AG09319 (cell line): ENCODE measurements around the gene PHACTR2.

Source experiments
- DNase-seq: peaks from one replicate; pipeline ENCODE4 v3.0.0-alpha.2; 2010; ENCODE audit warnings: low read depth; ENCODE audit errors: extremely low read depth
- TF ChIP-seq, protein P1 (sequence below): IDR thresholded peaks from 2 replicates; pipeline ENCODE4 v1.5.1; 2011; ENCODE audit warnings: low read depth, mild to moderate bottlenecking, inconsistent platforms, low read length, moderate library complexity

Gene PHACTR2

DNA sequence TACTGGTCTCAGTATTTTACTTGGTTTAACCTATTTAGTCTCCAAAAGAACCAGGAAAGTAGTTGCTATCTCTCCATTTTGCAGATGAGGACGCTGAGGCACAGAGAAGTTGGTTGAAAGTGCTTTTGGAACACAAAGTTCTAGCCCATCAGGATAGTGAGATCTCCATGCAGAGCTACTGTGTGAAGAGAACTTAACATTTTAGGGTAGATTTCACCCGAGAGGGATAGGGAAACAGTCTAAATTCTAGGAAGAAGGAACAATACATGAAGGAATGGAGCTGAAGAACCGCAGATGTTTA, 65.1 kb downstream of the PHACTR2 start:
- TF ChIP-seq, protein P1, sequence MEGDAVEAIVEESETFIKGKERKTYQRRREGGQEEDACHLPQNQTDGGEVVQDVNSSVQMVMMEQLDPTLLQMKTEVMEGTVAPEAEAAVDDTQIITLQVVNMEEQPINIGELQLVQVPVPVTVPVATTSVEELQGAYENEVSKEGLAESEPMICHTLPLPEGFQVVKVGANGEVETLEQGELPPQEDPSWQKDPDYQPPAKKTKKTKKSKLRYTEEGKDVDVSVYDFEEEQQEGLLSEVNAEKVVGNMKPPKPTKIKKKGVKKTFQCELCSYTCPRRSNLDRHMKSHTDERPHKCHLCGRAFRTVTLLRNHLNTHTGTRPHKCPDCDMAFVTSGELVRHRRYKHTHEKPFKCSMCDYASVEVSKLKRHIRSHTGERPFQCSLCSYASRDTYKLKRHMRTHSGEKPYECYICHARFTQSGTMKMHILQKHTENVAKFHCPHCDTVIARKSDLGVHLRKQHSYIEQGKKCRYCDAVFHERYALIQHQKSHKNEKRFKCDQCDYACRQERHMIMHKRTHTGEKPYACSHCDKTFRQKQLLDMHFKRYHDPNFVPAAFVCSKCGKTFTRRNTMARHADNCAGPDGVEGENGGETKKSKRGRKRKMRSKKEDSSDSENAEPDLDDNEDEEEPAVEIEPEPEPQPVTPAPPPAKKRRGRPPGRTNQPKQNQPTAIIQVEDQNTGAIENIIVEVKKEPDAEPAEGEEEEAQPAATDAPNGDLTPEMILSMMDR, result no peak
- no peak for DNase-seq

DNA sequence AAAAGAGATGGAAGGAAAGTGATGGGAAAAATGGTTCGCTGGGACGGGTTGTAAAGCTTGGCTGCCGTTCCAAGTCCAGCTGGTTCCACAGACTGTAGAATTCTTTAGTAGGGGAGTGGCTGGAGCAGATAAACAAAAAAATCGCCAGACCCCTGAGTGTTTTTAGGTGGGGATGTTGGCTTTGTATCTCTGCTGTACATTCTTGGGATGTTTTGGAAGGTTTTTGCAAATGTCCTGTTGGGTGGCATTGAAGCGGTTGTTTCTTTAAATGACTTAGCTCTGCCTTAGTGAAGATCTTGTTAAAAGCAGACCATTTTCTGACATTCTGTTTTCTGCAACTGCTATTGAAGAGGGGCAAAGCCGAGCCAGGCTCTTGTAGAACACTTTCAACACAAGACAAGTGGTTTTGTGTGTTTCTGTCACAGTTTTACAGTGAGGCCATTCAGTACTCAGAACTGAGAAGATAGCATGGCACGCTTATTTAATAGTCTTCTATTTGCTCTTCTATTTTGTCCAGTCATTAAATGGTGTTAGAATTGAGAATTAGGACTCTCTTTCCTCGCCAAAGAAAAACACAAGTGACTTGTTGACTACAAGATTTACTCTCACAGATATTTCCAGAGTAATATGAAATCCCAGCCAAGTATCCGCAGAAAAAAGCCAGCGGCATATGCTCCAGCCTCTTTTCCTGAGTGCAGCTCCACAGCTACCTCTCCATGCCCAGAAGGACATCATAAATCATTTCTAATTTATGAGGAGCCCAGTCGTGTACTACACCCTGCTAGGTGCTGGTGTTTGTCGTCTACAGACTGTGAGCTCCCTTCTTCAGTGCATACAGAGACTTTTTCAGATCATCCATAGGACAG, 65.8 kb downstream of the PHACTR2 start:
- TF ChIP-seq, protein P1, result no peak

DNA sequence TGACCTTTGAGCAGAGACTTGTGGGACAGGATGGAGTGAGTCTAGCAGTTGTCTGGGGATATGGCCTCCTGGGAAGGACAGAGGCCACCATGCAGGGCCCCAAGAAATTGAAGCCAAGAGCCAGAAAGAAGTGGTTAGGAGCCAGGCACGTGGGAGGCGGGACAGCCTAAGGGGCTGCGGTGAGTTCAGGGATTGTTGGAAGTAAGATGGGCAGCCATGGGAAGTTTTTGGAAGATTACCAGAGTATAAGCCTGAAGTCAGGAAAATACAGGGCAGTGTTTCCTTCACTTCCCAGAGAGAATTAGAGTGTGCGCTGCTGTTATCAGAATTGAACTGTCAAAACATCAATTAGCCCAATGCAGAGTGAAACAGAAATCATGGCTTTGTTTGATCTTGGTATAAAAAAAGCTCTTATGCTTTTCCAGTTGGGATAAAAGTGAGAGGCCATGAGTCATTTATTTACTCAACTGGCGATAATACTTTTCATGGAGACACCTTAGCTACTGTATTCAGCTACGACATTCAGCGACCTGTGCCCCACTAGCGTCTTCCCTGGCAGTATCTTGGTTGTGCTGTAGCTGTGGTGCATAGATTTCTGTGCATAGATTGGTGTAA, 66.9 kb downstream of the PHACTR2 start:
- no peak for DNase-seq
- TF ChIP-seq, protein P1, result no peak

More for the DNA sequence above, 65.8 kb downstream of the PHACTR2 start:
- no peak for DNase-seq

DNA sequence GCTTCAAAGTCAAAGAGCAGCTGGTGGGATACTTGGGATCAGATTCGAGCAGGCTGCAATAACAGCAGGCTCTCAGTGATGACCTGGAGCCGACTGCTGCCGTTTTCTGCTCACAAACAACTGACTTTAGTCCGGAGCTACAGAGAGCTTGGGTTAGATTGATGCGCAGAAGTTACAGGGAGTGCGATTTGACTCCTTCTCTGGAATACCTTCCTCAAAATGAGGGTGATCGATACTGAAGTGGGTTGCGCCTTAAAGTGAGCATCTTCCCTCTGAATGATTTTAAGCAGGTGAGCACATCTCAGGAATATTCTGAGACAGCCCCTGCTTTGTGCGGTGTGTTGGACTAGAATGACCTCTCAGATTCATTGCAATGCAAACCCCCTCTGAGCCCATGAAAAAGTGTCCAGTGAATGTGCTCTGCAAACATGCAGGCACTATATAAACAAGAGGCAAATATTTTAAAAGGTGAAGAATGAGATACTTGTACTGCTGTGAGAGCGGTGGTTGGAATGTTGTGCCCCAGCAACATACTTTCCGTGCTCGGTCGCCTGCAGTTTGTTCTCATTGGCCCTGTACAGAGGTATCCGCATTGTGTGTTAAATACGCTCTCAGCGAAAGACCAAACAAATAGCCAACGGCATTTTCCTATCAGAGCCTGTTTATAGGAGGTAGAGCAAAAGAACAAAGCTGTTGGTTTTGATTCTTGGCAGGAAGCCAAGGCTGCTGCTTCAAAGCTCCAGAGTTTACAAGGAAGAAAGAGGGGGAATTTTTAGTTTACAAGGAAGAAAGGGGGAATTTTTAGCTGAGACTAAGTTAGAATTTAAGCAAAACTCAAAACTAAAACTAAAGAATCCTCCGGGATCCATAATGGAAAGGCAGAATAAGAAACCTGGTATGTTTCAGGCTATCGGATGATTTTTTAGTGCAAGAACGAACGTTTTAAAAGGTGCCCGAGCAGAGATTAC, 67.7 kb downstream of the PHACTR2 start:
- TF ChIP-seq, protein P1, result no peak
- no peak for DNase-seq

GRCh38 chr6:143746202-143747119, 68.7 kb downstream of the PHACTR2 start:
- TF ChIP-seq, protein P1, result no peak
- no peak for DNase-seq

DNA sequence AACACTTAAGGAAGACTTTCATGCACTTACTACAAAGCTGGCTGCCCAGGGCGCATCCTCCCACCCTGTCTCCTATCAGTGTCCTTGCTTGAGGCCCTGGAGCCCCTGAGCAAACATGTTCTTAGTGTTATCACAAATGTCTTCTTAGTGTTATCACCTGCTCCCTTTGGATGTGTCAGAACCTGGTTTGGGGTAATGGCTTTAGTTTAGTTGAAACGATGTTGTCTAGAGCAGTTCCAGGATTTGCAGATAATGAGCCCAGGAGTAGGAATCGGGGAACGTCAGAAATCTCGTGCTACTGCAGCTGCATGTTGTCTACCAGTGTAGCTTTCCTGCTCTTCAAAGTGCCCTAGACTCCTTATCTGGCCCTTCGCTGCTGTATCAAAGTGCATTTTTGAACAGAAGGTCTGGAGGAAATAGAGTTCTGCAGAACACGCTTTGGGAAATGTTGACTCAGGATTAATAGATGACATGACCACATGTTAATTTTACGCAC, 69.6 kb downstream of the PHACTR2 start:
- TF ChIP-seq, protein P1, result no peak
- no peak for DNase-seq
